Measurements from ENCODE around the gene SLC25A29.

- TF ChIP-seq, protein P1, sequence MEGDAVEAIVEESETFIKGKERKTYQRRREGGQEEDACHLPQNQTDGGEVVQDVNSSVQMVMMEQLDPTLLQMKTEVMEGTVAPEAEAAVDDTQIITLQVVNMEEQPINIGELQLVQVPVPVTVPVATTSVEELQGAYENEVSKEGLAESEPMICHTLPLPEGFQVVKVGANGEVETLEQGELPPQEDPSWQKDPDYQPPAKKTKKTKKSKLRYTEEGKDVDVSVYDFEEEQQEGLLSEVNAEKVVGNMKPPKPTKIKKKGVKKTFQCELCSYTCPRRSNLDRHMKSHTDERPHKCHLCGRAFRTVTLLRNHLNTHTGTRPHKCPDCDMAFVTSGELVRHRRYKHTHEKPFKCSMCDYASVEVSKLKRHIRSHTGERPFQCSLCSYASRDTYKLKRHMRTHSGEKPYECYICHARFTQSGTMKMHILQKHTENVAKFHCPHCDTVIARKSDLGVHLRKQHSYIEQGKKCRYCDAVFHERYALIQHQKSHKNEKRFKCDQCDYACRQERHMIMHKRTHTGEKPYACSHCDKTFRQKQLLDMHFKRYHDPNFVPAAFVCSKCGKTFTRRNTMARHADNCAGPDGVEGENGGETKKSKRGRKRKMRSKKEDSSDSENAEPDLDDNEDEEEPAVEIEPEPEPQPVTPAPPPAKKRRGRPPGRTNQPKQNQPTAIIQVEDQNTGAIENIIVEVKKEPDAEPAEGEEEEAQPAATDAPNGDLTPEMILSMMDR (IDR thresholded peaks at IDR 0.05) = no peak
- TF ChIP-seq POLR2AphosphoS5 (IDR thresholded peaks at IDR 0.05; ENCODE audit: insufficient read depth in 1 of 2, low read depth in 1 of 2) (no peak), POLR2A (IDR thresholded peaks at IDR 0.05) (no peak)
Measured at GRCh38 chr14:100289916-100290606, 16.2 kb downstream of the SLC25A29 start.
